HCT116 (cell line): ENCODE data around the gene CDH26. TPM values are rescaled to one million over a fixed set of nuclear protein-coding genes. Genes with fewer than 3 reads are reported as not detected.

ENCODE experiments used
- ATAC-seq: fragments of 200-7000 bp; cut with Tn5 transposase; 2 replicates; pipeline ENCODE4 v1.9.1; 2020; ENCODE audit warnings: mild to moderate bottlenecking, moderate library complexity
- BruUV-seq: library from RNA; stranded (reverse); fragments of 400-500 nt; replicated peaks from 2 replicates; lab custom pipeline; 2021; lab: Mats Ljungman, UMichigan
- CTCF ChIA-PET: fragments of 300-600 bp; sonication (Branson Sonifier 250); formaldehyde crosslinking; loops from one replicate; lab custom pipeline; 2021; ENCODE audit warnings: antibody characterized with exemption; lab: Charles Lee
- POLR2A ChIA-PET: fragments of 300-600, 350-600 bp; sonication (Branson Sonifier 250); formaldehyde crosslinking; loops from one replicate; lab custom pipeline; 2021; ENCODE audit warnings: antibody characterized with exemption; lab: Charles Lee
- RAD21 ChIA-PET, 2 experiments: fragments of 300-600 bp; sonication (Branson Sonifier 250); formaldehyde crosslinking; loops; one replicate each; lab custom pipeline; 2023; ENCODE audit warnings: low total read pairs in 2 of 2; ENCODE audit not compliant: uncharacterized antibody in 2 of 2, unreplicated experiment in 2 of 2, low non-redundant PET in 1 of 2; lab: Charles Lee
- DNase-seq: peaks from one replicate; pipeline ENCODE4 v3.0.0-alpha.2; 2010; ENCODE audit warnings: low read depth, low spot score
- H2AFZ ChIP-seq: fragments of 200-600 bp; shearing (Covaris generic), sonication (generic); 2 replicates; pipeline ENCODE4 v1.6.1; 2017; ENCODE audit warnings: low read depth, mixed run types, mixed read lengths, antibody characterized with exemption, low read length; ENCODE audit not compliant: poor library complexity, severe bottlenecking
- H3K27ac ChIP-seq: 2 replicates; pipeline ENCODE4 v1.5.1; 2012; ENCODE audit warnings: low read depth, low read length
- H3K27me3 ChIP-seq: fragments of 200-600 bp; sonication (generic); 2 replicates; pipeline ENCODE4 v1.6.1; 2016; ENCODE audit warnings: mixed run types, low read length, mixed read lengths; ENCODE audit not compliant: insufficient read depth
- H3K36me3 ChIP-seq, 2 experiments: fragments of 200-500 bp in 1 of 2; fragments of 200-600 bp in 1 of 2; sonication (Bioruptor generic) in 1 of 2; sonication (generic) in 1 of 2; 2 replicates each; pipeline versions ENCODE4 v1.5.1 to v1.6.1; 2014 to 2016; ENCODE audit warnings: low read length in 2 of 2, inconsistent platforms in 1 of 2, mixed read lengths in 1 of 2, mixed run types in 1 of 2; ENCODE audit not compliant: insufficient read depth in 2 of 2, control insufficient read depth in 1 of 2
- H3K4me1 ChIP-seq, 2 experiments: fragments of 200-600 bp in 1 of 2; sonication (generic) in 1 of 2; 2 replicates each; pipeline versions ENCODE4 v1.5.1 to v1.6.1; 2012 to 2017; ENCODE audit warnings: low read length in 2 of 2, inconsistent platforms in 1 of 2, mild to moderate bottlenecking in 1 of 2, mixed read lengths in 1 of 2, mixed run types in 1 of 2, moderate library complexity in 1 of 2; ENCODE audit not compliant: insufficient read depth in 2 of 2, control insufficient read depth in 1 of 2
- H3K4me2 ChIP-seq: fragments of 200-600 bp; sonication (generic); 2 replicates; pipeline ENCODE4 v1.6.1; 2017; ENCODE audit warnings: mixed run types, low read length, mixed read lengths
- H3K4me3 ChIP-seq, 2 experiments: fragments of 200-600 bp in 1 of 2; sonication (generic) in 1 of 2; replicated peaks in 1 of 2; 2 replicates each; pipeline ENCODE4 v1.5.1; 2011 to 2016; ENCODE audit warnings: low read length in 2 of 2, control low read depth in 1 of 2, low read depth in 1 of 2, mild to moderate bottlenecking in 1 of 2, mixed read lengths in 1 of 2, mixed run types in 1 of 2
- H3K79me2 ChIP-seq: fragments of 200-600 bp; sonication (generic); 2 replicates; pipeline ENCODE4 v1.6.1; 2017; ENCODE audit warnings: mild to moderate bottlenecking, mixed run types, low read length, moderate library complexity, mixed read lengths; ENCODE audit not compliant: insufficient read depth
- H3K9ac ChIP-seq: fragments of 200-600 bp; sonication (generic); 2 replicates; pipeline ENCODE4 v1.6.1; 2016; ENCODE audit warnings: low read length, mixed read lengths
- H3K9me2 ChIP-seq: fragments of 200-600 bp; sonication (generic), shearing (Covaris generic); 2 replicates; pipeline ENCODE4 v1.6.1; 2017; ENCODE audit warnings: mixed run types, mild to moderate bottlenecking, moderate library complexity; ENCODE audit not compliant: insufficient read depth
- H3K9me3 ChIP-seq, 2 experiments: fragments of 200-500 bp in 1 of 2; fragments of 200-600 bp in 1 of 2; sonication (Bioruptor generic) in 1 of 2; sonication (generic) in 1 of 2; 2 replicates each; pipeline ENCODE4 v1.6.1; 2014 to 2017; ENCODE audit warnings: low read length in 2 of 2, mixed read lengths in 2 of 2, inconsistent platforms in 1 of 2, low read depth in 1 of 2, mild to moderate bottlenecking in 1 of 2, mixed run types in 1 of 2, moderate library complexity in 1 of 2; ENCODE audit not compliant: control insufficient read depth in 1 of 2, insufficient read depth in 1 of 2
- H4K20me1 ChIP-seq: fragments of 200-600 bp; sonication (generic), shearing (Covaris generic); 2 replicates; pipeline ENCODE4 v1.6.1; 2017; ENCODE audit warnings: mixed run types, mild to moderate bottlenecking, moderate library complexity; ENCODE audit not compliant: insufficient read depth
- CBX3 ChIP-seq: IDR thresholded peaks from 2 replicates; pipeline ENCODE4 v1.6.1; 2012; ENCODE audit warnings: low read depth
- ELF1 ChIP-seq: IDR thresholded peaks from 2 replicates; pipeline ENCODE4 v1.6.1; 2012; ENCODE audit warnings: low read depth, borderline replicate concordance
- EZH2 ChIP-seq: fragments of 200-600 bp; sonication (generic); IDR thresholded peaks from 2 replicates; pipeline ENCODE4 v1.6.1; 2017; ENCODE audit warnings: antibody characterized with exemption, mixed run types
- REST ChIP-seq: IDR thresholded peaks from 2 replicates; pipeline ENCODE4 v1.6.1; 2012; ENCODE audit warnings: low read depth
- SIN3A ChIP-seq: IDR thresholded peaks from 2 replicates; pipeline ENCODE4 v1.6.1; 2012; ENCODE audit warnings: low read depth
- TCF7L2 ChIP-seq: IDR thresholded peaks from 2 replicates; pipeline ENCODE4 v1.7.0; 2011; ENCODE audit warnings: borderline replicate concordance, inconsistent platforms; ENCODE audit not compliant: insufficient read depth, insufficient read length; ENCODE audit errors: extremely low read depth
- ZBTB33 ChIP-seq: IDR thresholded peaks from 2 replicates; pipeline ENCODE4 v1.6.1; 2011; ENCODE audit warnings: mild to moderate bottlenecking, low read length, moderate library complexity; ENCODE audit not compliant: insufficient replicate concordance; ENCODE audit errors: extremely low read depth
- ZFX ChIP-seq: fragments of 450-650 bp; IDR thresholded peaks from 2 replicates; pipeline ENCODE4 v1.6.1; 2017
- ZNF274 ChIP-seq: fragments of 200-500 bp; sonication (Bioruptor generic); IDR thresholded peaks from 2 replicates; pipeline ENCODE4 v1.6.1; 2014; ENCODE audit warnings: mild to moderate bottlenecking, low read depth, low read length, inconsistent platforms
- intact Hi-C: fragments of 100-400 bp; cut with micrococcal nuclease; formaldehyde crosslinking; loops from 2 replicates; pipeline ENCODE4 v1.10.0; 2022
- total RNA-seq: library from RNA; stranded (reverse); gene quantifications from one replicate; pipeline ENCODE4 v1.2.1, GENCODE V29; 2021; ENCODE audit not compliant: unreplicated experiment

CDH26 gene
- total RNA-seq, 1 experiment from 2014 or later: 0.34 TPM

GRCh38 chr20:59939879-59940128, 18.4 kb upstream of the CDH26 start:
- POLR2A ChIA-PET: interaction anchor here (1.0 to 1.2 kb wide), 3 partner anchors 8 to 29 kb away, joined by 3 to 9 read pairs (median 4); no protein-coding TSS in a partner anchor
- H3K9ac ChIP-seq: peak overlapping the region; percentile 82
- intact Hi-C loops: no loop called here

More at GRCh38 chr20:59939879-59940128, 18.4 kb upstream of the CDH26 start:
- no TSS peak for BruUV-seq
- peak overlapping the region; percentile 91 for H3K4me2 ChIP-seq
- DNase-seq (no peak), ATAC-seq (peak; percentile 33)
- no peaks in the 10 kb centered on the region for H3K79me2 ChIP-seq
- peaks cover 6 to 11% of the 10 kb centered on the region in 2 experiments for H3K36me3 ChIP-seq
- peaks cover 0 to 9% of the 10 kb centered on the region in 2 experiments; a peak in 2 of 4 replicates for H3K4me1 ChIP-seq
- H3K27ac ChIP-seq: peak overlapping the region; percentile 97
- no peaks in the 10 kb centered on the region for H3K9me3 ChIP-seq
- H2AFZ ChIP-seq: no peak overlapping the region
- peak overlapping the region; percentile 77 to 82 for H3K4me3 ChIP-seq
- no peaks in the 10 kb centered on the region for H3K27me3 ChIP-seq
- RAD21 ChIA-PET: no interaction called here
- H4K20me1 ChIP-seq: no peaks in the 10 kb centered on the region
- no peaks in the 10 kb centered on the region for H3K9me2 ChIP-seq
- no peak; the same call in 1 of the 2 replicates for TF ChIP-seq ZFX
- no peak for TF ChIP-seq CBX3
- TF ChIP-seq TCF7L2: no peak
- TF ChIP-seq EZH2: no peak
- no peak for TF ChIP-seq REST
- TF ChIP-seq ZBTB33: no peak
- no peak for TF ChIP-seq SIN3A
- no peak for TF ChIP-seq ELF1
- TF ChIP-seq ZNF274: no peak
- CTCF ChIA-PET: interaction anchor here (0.7 to 2.3 kb wide), 6 partner anchors 12 to 110 kb away, joined by 3 to 9 read pairs (median 5); partner anchors contain the start of gene CDH26
